ENCODE results near the gene NINJ1. TPM values are rescaled to one million over a fixed set of nuclear protein-coding genes. Genes with fewer than 3 reads are reported as not detected.

Gene NINJ1
- total and polyA plus RNA-seq, 2 donors (not counting 3 experiments of a cell fraction or from before 2014, with no cell fraction given), result 31.5 to 57.7 TPM

- Histone ChIP-seq H3K36me3 (ENCODE audit: control insufficient read depth in 2 of 2, extremely low read depth in 1 of 2, insufficient read depth in 2 of 2, low read length in 2 of 2) (no peaks in the 10 kb centered on the region), H3K27ac (ENCODE audit: insufficient read depth, low read depth, low read length) (no peak overlapping the region), H3K4me1 (ENCODE audit: control insufficient read depth, extremely low read depth, insufficient read depth, low read length) (no peaks in the 10 kb centered on the region), H3K4me3 (replicated peaks in 1 of 3; ENCODE audit: insufficient read depth in 1 of 3, low read depth in 1 of 3, low read length in 3 of 3) (no peak overlapping the region), H3K9me1 (replicated peaks; ENCODE audit: control insufficient read depth, extremely low read depth, insufficient read depth, low read length) (no peaks in the 10 kb centered on the region), H3K9ac (replicated peaks; ENCODE audit: extremely low read depth, insufficient read depth, low read length) (no peak overlapping the region), H3K27me3 (ENCODE audit: control insufficient read depth in 2 of 2, insufficient read depth in 2 of 2, low read length in 2 of 2) (no peaks in the 10 kb centered on the region), H4K20me1 (replicated peaks; ENCODE audit: control insufficient read depth, extremely low read depth, insufficient read depth, low read length) (no peaks in the 10 kb centered on the region), H3K9me3 (replicated peaks; ENCODE audit: control insufficient read depth, insufficient read depth, low read length) (no peaks in the 10 kb centered on the region), H2AFZ (ENCODE audit: low read depth, low read length) (no peak overlapping the region), H3K79me2 (ENCODE audit: control insufficient read depth, insufficient read depth, low read length) (no peaks in the 10 kb centered on the region), H3K4me2 (ENCODE audit: insufficient read depth, low read length) (no peak overlapping the region)
- intact Hi-C loops (cut with micrococcal nuclease) (no loop called here), dilution Hi-C loops (cut with MboI; ENCODE audit: extremely low pct_ligation_motif_present, low sequenced_read_pairs) (no loop called here)
- DNase-seq (ENCODE audit: low read depth, low spot score) (no peak), FAIRE-seq (no peak)
- ChIA-PET CTCF (interaction anchor here (1.1 kb wide), 1 partner anchor 15 kb away, joined by 4 read pairs; no protein-coding TSS in a partner anchor), POLR2A (no interaction called here)
- BruUV-seq (replicated peaks), result no TSS peak
- no peak for TF ChIP-seq MAX (IDR thresholded peaks at IDR 0.05; ENCODE audit: insufficient read depth, insufficient read length)
- TF ChIP-seq POLR2AphosphoS5 (IDR thresholded peaks at IDR 0.05; ENCODE audit: insufficient read depth, low read depth, low read length), result no peak
- TF ChIP-seq POLR2A (IDR thresholded peaks at IDR 0.05; ENCODE audit: low read depth, low read length), result no peak
- no peak for TF ChIP-seq MYC (IDR thresholded peaks at IDR 0.05; ENCODE audit: low read depth, low read length)
- no peak for TF ChIP-seq JUN (IDR thresholded peaks at IDR 0.05; ENCODE audit: borderline replicate concordance, insufficient read depth, insufficient read length, low read depth)
- TF ChIP-seq GATA2 (IDR thresholded peaks at IDR 0.05; ENCODE audit: insufficient read depth, insufficient read length, low read depth, low read length), result no peak
- TF ChIP-seq CTCF (IDR thresholded peaks at IDR 0.05; ENCODE audit: extremely low read depth in 1 of 2, insufficient read depth in 1 of 2, low read depth in 1 of 2, low read length in 2 of 2), result no peak
- no peak for TF ChIP-seq EZH2 (IDR thresholded peaks at IDR 0.05; ENCODE audit: borderline replicate concordance, low read depth, low read length, severe bottlenecking)
- TF ChIP-seq FOS (IDR thresholded peaks at IDR 0.05; ENCODE audit: borderline replicate concordance, insufficient read depth, low read length), result no peak
Measured at GRCh38 chr9:93168581-93168980, 34.5 kb upstream of the NINJ1 start.
